Transverse colon (tissue), 4 donors: Measurements from ENCODE around the gene HIBCH.

Source experiments
- EP300 ChIP-seq: sonication (generic); formaldehyde crosslinking; IDR thresholded peaks from one replicate; pipeline ENCODE4 v1.6.1; 2017; ENCODE audit warnings: antibody characterized with exemption, low read depth
- POLR2A ChIP-seq: fragments of 450-650 bp; IDR thresholded peaks from one replicate; pipeline ENCODE4 v1.6.1; 2016; ENCODE audit warnings: antibody characterized with exemption, mild to moderate bottlenecking, moderate library complexity
- POLR2AphosphoS5 ChIP-seq, 3 donors: sonication (generic); formaldehyde crosslinking; IDR thresholded peaks; one replicate each; pipeline ENCODE4 v1.6.1; 2016; ENCODE audit warnings: antibody characterized with exemption in 3 of 3
- TF ChIP-seq, protein P1 (sequence below), 5 experiments: fragments of 200-600 bp in 3 of 5; fragments of 450-650 bp in 2 of 5; sonication (generic) in 3 of 5; IDR thresholded peaks; 1 replicate in 2 of 5; 2 replicates in 3 of 5; pipeline ENCODE4 v1.5.1; 2016 to 2017; ENCODE audit warnings: antibody characterized with exemption in 5 of 5, inconsistent platforms in 3 of 5, mild to moderate bottlenecking in 2 of 5, moderate library complexity in 1 of 5

DNA sequence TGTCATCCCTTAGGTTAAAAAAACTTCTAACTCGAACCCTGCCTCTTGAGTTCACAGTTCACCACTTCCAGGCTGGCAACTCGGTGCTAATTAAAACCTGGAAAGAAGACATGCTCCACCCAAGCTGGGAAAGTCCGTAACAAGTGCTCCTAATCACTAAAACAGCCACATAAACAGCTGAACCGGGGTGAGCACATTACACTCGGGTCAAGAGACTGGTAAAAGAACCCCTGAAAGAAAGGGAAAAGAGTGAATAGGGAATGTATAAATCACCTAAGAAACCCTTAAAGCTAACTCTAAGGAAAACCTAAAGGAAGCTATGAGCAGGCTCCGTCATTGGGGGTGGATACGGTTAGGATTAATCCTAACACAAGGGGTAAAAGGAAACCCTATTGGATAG lies 102.0 kb downstream of the HIBCH start:
- TF ChIP-seq, protein P1, sequence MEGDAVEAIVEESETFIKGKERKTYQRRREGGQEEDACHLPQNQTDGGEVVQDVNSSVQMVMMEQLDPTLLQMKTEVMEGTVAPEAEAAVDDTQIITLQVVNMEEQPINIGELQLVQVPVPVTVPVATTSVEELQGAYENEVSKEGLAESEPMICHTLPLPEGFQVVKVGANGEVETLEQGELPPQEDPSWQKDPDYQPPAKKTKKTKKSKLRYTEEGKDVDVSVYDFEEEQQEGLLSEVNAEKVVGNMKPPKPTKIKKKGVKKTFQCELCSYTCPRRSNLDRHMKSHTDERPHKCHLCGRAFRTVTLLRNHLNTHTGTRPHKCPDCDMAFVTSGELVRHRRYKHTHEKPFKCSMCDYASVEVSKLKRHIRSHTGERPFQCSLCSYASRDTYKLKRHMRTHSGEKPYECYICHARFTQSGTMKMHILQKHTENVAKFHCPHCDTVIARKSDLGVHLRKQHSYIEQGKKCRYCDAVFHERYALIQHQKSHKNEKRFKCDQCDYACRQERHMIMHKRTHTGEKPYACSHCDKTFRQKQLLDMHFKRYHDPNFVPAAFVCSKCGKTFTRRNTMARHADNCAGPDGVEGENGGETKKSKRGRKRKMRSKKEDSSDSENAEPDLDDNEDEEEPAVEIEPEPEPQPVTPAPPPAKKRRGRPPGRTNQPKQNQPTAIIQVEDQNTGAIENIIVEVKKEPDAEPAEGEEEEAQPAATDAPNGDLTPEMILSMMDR (IDR thresholded peaks at IDR 0.05): no peak
- no peak for TF ChIP-seq POLR2AphosphoS5 (IDR thresholded peaks at IDR 0.05)
- TF ChIP-seq POLR2A: no peak
- no peak for TF ChIP-seq EP300
